NCI-H2081 treated with DMSO at 0.1 percent for 48 hours (cell line): ENCODE results near the gene SIGLEC8.
"Not testable (repeated sequence)": the region's sequence is repeated elsewhere in the genome, so short reads cannot be mapped to it uniquely, and the experiment has no call there.

Experiments used
- DNase-seq: peaks from one replicate; lab custom pipeline; 2025; lab: John Stamatoyannopoulos, UW

Gene SIGLEC8

DNA sequence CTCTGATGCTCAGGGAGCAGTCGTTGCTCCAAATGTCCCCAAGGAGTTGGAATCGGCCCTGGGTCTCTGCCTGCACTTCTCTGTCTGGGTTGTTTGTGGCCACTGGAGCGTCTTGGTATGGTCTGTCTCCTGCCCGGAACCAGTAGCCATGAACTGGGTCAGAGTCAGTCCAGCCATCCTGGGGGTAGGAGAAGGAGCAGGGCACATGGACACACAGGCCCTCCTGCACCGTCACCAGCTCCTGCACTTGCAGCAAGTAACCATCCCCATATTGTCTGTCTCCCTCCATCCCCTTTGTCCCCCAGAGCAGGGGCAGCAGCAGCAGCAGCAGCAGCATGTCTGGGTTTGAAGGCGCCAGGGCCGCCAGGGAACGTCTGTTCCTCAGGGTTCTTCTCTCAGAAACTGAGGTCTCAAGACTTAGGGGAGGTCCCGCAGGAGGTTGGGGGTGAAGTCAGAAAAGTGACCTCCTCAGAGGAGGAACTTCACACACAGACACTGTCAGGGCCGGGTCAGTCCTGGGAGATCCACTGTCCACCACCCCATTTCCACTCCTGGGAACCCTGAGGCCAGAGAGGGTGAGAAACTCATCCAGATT, at the start of gene SIGLEC8:
Gene SIGLEC8, minus strand, starts transcription at position 404 of the 595 bp plus-strand sequence. Its CDS starts 67 bp downstream, at position 337.
- no peak for DNase-seq

DNA sequence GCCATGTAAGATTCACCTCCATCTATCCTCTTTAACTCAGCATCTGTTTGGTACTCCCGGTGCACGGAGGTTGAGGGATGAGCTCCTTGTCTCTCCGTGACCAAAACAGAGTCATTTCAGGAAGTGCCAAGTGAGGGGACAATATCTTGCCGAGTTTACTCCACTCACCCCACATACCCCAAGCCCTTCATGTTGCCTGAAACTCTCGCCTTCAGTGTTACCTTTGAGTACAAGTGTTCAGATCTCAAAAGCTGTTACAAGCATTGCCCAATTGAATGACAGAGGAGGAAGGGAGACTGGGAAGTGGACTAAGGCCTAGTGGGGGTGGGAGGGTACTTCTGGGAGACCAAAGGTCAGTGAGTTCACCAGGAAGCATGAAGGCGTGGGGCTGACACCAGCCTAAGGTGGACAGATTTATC, 49.4 kb upstream of the SIGLEC8 start:
- no peak for DNase-seq

DNA sequence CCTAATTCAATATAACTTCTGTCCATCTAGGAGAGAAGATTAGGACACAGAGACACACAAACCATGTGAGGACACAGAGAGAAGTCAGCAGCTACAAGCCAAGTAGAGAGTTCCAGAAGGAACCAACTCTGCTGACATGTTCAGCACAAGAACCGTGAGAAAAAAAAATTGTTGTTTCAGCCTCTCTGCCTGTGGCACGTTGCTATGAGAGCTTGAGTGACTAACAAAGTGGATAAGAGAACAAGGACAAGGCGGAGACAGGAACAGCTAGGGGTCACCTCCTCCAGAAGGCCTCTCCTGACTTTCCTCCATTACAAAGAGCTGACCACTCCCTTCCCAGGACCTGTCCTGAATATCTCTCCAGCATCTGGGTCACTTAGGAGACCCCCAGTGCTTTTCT, 48.9 kb upstream of the SIGLEC8 start:
- DNase-seq, result no peak

DNA sequence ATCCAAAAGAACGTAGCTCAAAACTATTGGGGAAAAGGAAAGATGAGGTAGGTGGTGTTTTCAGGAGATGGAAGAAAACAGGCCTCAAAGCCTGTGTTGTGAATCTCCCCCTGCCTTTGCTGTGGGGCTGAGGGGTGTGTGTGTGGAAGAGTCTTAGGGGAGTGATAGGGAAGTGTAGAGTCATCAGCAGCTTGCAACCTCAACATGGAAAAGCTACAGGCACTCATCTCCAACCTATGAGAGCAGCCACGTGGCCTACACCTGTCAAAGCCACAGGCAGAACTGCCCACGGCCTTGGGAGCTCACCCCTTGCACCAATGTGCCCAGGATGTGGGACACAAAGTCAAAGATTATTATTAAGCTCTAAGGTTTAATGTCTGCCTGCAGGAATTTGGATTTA, 47.6 kb upstream of the SIGLEC8 start:
- DNase-seq, result no peak

DNA sequence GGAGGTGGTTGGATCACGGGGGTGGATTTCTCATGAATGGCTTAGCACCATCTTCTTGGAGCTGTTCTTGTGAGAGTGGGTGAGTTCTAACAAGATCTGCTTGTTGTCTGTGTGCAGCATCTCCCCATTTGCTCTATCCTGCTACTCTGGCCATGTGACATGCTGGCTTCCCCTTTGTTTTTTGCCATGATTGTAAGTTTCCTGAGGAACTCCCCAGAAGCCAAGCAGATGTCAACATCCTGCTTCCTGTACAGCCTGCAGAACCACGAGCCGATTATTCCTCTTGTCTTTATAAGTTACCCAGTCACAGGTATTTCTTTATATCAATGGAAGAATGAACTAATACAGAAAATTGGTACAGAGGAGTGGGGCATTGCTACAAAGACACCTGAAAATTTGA, 45.6 kb upstream of the SIGLEC8 start:
- no peak for DNase-seq

DNA sequence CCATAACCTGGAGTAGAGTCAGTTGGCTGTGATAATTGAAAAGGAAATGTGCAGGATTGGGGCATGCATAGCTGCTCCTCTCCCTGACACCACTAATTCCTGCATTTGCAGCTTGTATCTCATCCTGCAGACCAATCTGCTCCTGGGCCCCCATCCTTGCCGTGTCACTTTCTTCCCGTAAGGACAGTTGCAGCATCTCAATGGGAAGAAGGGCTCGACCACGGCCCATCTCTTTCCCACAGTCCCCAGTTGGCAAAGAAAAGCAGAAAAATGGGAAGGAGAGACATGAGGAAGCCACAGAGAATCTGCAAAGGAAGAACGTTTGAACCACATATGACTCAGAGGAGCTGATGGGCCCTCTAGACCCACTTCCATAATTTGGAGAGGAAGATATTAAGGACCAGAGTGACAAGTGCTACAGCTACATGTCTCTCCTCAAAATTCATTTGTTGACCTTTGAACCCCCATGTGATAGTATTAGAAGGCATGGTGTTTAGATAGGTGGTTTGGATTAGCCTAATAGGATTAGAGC, 45.1 kb upstream of the SIGLEC8 start:
- DNase-seq, result no peak

DNA sequence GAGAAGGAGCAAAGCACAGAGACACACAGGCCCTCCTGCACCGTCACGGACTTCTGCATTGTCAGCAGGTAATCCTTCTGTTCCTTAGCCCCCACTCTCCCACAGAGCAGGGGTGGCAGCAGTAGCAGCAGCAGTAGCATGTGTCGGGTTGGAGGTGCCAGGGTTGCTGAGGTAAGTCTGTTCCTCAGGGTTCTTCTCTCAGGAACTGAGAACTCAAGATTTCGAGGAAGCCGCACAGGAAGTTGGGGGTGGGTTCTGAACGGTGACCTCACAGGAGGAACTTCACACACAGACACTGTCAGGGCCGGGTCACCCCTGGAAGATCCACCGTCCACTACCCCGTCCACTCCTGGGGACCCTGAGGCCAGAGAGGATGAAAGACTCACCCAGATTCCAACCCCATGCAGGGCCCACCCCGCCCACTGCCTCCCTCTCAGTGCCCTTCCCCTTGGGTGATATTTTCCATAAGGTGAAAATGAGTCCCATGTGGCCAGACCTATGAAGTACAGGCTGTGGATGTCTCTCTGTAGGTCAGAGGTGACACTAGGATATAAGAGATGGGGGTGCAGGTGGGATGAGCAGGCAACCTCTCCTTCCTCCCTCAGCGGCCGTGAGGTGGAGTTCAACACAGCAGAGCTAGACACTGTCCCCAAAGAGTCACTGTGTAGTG, 43.5 kb upstream of the SIGLEC8 start, which contains the start of gene SIGLEC12:
Gene SIGLEC12, minus strand, starts transcription at position 207 of the 670 bp plus-strand sequence. Its CDS starts 67 bp downstream, at position 140.
- no peak for DNase-seq

DNA sequence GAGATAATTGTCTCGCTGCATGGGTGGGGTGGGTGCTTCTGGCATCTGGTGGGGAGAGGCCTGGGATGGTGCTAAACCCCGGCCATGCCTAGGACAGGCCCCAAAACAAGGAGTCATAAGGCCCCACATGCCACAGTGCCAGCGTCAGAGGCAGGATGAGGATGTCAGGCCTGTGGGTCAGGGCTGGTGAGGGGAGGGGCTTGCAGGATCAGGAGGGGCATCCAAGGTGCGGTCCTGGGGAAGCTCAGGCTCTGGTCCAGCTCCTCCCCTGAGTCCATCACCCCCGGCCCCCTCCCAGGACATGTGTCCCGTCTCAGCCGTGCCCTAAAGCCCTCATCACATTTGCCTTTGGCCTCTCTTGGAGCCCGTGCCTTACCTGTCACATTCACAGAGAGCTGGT, 42.7 kb upstream of the SIGLEC8 start:
- DNase-seq, result not testable (repeated sequence)

DNA sequence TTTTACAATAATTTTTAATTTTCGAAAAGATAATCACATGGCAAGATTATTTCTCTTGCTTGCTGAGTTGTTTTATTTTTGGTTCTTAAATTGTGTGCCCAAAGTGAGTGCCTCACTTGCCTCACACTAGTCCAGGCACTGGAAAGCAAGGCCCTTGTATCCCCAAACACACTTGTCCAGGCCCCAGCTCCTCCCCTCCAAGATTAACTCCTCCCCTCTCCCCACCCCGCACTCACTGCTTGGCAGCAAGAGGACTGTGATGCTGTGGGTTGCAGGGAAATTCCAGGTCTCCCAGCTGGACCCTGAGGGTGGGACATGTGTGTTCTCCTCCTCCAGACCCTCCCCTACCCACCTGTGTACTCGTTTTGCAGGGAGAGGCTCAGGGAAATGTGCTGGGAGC, 39.4 kb upstream of the SIGLEC8 start:
- DNase-seq, result no peak

DNA sequence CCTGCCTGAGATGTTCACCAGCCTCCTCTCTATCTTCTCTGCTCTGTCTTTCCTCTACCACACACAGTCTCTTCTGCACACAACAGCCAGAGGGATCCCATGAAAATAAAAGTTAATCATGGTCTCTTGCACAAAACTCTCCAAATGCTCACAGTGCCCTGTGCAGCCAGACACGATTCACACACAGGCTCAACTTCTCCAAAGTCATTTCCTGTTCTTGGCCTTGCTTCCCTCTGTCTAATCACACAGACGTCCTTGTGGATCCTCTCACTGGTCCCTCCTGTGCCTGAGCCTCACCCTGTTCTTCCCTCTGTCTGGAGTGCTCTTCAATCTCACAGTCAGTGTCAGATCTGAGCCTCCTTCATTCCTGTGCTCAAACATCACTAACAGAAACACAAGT, 35.5 kb upstream of the SIGLEC8 start:
- no peak for DNase-seq

DNA sequence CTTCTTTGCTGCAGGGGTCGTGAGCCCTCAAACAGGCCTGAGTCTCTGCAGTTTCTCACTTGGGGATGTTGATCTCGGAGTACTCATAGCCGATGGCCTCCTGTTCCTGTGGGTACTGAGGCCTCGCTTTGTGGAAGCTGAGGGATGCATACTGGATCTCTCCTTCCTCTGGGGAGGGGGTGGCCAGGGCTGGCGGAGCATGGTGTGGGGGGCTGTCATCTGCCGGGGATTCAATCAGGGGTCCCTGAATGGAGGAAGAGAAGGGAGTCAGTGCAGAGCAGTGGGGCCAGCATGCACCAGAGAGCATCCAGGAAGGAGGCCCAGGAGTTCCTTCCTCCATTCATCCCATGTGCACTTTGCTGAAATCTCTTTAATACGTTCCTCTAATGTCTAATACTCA, 33.3 kb upstream of the SIGLEC8 start:
- DNase-seq, result no peak

DNA sequence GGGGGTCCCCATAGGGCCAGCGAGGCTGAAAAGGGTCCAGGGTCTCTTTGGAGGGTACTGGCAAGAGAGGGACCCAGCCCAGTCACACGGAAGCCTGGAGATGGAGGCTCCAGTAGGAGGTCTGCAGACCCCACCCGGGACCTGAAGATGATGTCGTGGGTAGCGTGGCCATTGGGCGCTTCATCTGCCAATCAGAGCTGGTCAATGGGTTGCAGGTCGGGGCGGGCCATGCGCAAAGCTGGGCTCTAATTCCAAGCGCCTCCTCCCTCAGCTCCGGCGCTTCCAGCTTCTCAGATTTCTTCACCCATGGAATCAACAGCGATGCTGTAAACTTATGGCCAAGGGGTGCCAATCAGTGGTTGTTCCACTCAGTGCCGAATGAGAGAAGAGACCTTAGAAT, 32.4 kb upstream of the SIGLEC8 start:
- DNase-seq, result no peak

DNA sequence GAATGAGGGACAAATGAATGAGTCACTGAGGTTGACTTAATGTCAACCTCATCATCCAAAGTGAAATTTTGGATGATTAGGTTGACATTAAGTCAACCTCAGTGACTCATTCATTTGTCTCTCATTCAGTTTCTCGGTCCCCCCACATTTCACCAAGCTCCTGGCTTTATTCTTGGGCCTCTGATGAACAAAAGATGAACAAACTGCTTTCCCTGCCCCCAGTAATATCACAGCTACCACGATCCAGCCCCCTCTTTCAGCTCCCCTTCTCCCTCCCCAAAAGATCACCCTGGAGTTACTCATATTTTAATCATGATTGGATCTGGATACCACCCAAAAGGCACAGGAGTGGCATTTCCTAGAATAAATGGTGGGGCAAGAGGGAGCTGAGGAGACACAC, 30.9 kb upstream of the SIGLEC8 start:
- DNase-seq, result no peak

DNA sequence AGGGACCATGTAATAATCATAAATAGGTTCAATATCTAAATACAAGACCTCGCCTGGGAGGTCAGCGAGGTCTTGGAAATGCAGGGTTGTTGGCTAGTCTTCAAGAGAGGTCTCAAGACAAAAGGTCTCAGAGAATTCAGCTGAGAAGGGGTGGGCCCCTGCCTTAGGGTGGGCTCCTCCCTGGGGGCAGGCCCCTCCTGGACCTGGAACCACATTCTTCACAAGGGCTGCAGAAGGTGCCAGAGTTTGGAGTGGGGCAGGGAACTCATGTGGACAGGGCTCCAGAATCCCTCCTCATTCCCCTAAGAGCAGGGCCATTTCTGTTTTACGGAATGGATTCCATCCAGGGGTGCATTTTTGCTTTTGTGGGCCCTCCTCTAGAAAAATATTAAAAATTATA, 30.2 kb upstream of the SIGLEC8 start:
- DNase-seq, result no peak

DNA sequence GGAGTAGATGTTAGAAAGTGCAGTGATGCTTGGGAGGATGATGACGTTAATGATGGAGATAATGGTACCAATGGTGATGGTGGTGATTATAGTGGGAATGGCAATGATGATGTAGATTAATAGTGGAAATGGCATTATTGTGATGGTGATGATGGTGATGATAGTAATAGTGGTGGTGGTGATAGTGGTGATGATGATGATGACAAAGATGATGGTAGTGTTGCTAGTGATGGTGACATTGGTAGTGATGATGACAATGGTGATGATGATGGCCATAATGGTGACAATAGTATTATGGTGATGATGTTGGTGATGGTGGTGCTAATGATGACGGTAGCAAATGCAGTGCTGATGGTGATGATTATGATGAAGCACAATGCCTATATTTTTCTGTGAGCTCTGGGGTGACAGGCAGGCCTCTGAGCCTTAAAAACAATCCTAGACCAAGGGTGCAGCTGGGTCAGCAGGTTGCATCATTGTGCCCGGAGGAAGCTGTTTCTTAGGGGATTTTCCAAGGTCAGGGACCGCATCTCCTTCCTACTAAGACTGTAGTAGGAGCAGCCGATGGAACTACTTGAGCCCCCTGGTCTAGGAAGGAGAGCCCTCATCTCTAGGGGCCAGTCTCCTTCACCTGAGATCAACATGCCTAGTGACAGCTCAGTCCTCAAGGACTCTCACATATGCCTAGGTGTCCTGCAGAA, 27.9 kb upstream of the SIGLEC8 start:
- no peak for DNase-seq

DNA sequence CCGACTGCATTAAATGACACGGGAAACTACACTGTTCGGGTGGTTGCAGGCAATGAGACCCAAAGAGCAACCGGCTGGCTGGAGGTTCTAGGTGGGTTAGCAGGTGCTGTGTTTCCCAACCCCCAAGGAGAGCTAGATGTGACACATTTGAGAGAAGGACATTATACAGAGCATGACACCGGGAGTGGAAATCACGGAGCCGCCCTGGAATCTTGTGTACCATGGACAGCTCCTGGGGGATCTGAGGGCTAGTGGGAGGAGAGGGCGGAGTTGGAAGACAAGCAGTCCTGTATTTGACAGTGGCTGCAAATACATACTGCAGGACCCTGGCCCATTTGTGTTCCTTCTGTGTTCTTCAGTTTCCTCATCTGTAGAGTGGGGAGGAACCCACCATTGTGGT, 22.3 kb upstream of the SIGLEC8 start:
- DNase-seq, result no peak

DNA sequence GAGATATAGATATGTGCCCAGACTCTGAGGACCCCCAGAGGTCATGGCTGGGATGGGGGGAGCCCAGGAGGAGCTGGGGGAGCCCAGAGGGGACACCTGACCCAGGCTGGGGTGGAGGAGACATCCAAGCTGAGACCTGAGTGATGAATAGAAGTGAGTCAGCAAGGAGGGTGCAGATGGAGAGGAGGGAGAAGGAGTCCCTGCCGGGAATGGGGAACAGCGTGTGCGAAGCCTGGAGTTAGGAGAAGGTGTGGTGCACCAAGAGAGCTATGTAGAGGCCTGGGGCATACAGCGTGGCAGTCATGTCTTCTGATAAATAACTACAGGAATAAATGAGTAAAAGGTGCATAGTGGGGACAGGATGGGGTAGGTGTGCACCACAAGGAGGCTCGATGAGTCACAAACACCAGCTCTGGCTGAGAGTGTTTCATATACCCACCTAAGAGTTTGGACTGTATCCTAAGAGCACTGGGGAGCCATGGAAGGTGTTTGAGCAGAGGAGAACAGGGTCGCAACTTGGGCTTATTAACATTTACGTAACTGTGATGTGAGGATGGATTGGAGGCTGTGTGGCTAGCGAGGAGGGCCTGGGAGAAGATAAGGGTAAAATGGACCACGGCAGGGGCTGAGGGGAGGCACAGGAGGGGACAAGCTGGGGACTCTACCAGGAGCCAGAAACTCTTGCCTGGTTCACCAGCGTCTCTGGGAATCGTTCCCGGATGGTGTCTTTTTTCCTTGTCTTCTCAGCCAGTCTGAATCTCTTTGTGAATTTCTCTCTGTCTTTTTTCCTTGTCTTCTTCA, 21.5 kb upstream of the SIGLEC8 start:
- no peak for DNase-seq

DNA sequence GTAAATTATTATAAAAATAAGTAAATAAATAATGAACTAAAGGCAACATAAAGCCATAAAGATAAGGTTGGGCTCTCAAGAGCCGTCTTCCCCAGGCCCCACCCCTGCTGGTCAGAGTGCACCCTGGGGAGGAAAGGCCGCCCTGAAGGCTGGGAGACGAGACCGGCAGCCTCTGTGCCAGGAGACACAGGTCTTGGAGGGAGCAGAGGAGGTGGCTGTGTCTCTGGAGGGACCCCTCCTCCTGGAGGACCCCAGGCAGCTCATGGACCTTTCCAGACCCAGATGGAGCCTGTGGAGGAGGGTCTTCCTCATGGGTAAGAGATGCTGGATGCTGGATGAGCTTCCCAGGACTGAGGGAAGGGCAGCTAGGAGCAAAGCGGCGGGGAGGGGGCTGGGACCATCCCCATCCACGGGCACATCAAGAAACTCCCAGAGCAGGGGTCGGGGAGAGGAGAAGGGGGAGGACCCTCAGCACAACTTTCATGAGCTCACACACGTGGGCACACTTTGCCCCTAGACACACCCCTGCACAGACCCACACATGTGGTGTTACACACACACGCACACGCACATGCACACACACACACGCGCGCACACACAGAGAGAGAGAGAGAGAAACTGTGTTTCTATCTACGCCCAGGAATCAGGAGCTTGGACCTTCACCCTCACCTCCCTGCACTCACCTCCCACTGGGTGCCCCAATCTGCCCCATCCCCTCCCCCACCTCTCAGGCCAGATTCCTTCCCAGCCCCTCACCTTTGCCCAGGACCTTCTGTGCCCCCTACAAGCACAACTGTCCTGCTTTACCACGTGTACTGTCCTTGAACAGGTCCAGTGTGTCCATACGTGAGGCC, 20.4 kb upstream of the SIGLEC8 start, which contains the start of gene CEACAM18:
Gene CEACAM18, plus strand, starts transcription at position 159 of the 854 bp plus-strand sequence.
- DNase-seq, result no peak

DNA sequence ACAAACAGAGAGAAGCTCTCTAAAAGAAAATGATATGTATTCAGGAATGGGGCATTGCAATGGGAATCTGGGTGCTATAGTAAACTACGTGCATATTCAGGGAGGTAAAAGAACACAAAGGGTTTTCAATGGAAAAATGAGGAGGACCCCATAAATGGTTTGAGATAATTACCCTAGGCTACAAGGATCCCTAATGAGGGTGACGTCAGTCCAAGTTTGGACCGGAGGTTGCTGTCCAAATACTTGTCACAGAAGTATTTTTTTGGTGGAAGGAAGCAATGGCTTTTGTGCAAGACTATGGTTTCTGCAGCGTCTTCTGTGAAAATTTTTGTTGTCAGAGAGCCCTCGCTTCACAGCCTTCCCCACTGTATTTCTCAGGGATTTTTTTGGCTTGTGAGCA, 19.1 kb upstream of the SIGLEC8 start:
- DNase-seq, result no peak

DNA sequence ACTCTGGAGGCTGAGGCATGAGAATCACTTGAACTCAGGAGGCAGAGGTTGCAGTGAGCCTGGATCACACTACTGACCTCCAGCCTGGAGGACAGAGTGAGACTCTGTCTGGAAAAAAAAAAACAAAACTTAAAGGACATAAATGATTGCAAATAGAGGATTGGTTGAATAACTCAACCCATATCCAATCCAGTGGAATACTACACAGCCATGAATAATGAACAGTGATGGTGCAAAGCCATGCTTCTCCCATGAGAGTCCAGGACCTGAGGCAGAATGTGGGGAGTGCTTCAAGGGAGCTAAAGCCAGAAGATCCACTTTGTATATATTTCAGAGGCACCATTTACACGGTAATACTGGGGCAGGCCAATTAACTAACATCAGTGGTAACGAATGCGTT, 17.9 kb upstream of the SIGLEC8 start:
- no peak for DNase-seq
